Heart right ventricle (tissue), 16 donors: ENCODE measurements around the gene OR2T11. TPM values are rescaled to one million over a fixed set of nuclear protein-coding genes. Genes with fewer than 3 reads are reported as not detected.

ENCODE experiments used
- ATAC-seq, 8 donors: fragments of 200-7000 bp; cut with Tn5 transposase; one replicate each; pipeline ENCODE4 v1.9.1; 2020; ENCODE audit warnings: mild to moderate bottlenecking in 8 of 8, moderate library complexity in 8 of 8, moderate number of reproducible peaks in 1 of 8
- DNase-seq, 2 donors: peaks; one replicate each; pipeline ENCODE4 v3.0.0-alpha.2; 2020
- H3K27ac ChIP-seq, 10 donors: fragments of 200-600 bp; sonication (generic) in 2 of 10; one replicate each; pipeline versions ENCODE4 v1.5.0 to v1.8.0; 2020 to 2022; ENCODE audit warnings: mild to moderate bottlenecking in 3 of 10
- H3K27me3 ChIP-seq, 7 donors: fragments of 200-600 bp; one replicate each; pipeline ENCODE4 v1.8.0; 2021 to 2022; ENCODE audit warnings: mild to moderate bottlenecking in 2 of 7
- H3K36me3 ChIP-seq, 9 donors: fragments of 200-600 bp; sonication (generic) in 1 of 9; one replicate each; pipeline versions ENCODE4 v1.5.0 to v1.8.0; 2020 to 2022; ENCODE audit warnings: mild to moderate bottlenecking in 2 of 9
- H3K4me1 ChIP-seq, 9 donors: fragments of 200-600 bp; sonication (generic) in 1 of 9; one replicate each; pipeline versions ENCODE4 v1.5.0 to v1.8.0; 2020 to 2022; ENCODE audit warnings: mild to moderate bottlenecking in 4 of 9
- H3K4me3 ChIP-seq, 10 donors: fragments of 200-600 bp; sonication (generic) in 2 of 10; one replicate each; pipeline versions ENCODE4 v1.5.0 to v1.8.0; 2020 to 2022; ENCODE audit warnings: mild to moderate bottlenecking in 7 of 10, moderate library complexity in 2 of 10
- H3K9me3 ChIP-seq, 11 donors: fragments of 200-600 bp in 10 of 11; sonication (generic) in 2 of 11; one replicate each; pipeline versions ENCODE4 v1.5.0 to v1.8.0; 2013 to 2022; ENCODE audit warnings: mild to moderate bottlenecking in 2 of 11, control low read depth in 1 of 11, moderate library complexity in 1 of 11
- WGBS, 2 donors: extraction: QIAGEN DNeasy Blood & Tissue Kit; methylation state at CpG; one replicate each; pipeline ENCODE4 v1.1.7; 2013; ENCODE audit warnings: inconsistent platforms in 1 of 2; 5-methylcytosine and 5-hydroxymethylcytosine counted together
- intact Hi-C, 10 donors: fragments of 100-400 bp; cut with DNase I; formaldehyde crosslinking; loops; one replicate each; pipeline versions ENCODE4 v1.11.1 to v1.14.2; 2022
- polyA plus RNA-seq, 2 donors: library from polyadenylated mRNA; stranded (reverse); fragments of 200-250 nt; gene quantifications; one replicate each; pipeline ENCODE4 v1.2.3, GENCODE V29; 2013
- total RNA-seq, 10 donors: library from RNA; stranded (reverse); fragmentation: NEBNext Ultra II Directional in 3 of 10; extraction: Animal tissue kit (Norgen Biotek cat#: 25700) in 3 of 10; gene quantifications; one replicate each; pipeline versions ENCODE4 v1.2.1 to v1.2.4, GENCODE V29; 2021 to 2023
- TF ChIP-seq, protein P1 (sequence below), 9 donors: fragments of 200-600 bp; sonication (generic) in 2 of 9; IDR thresholded peaks; one replicate each; pipeline versions ENCODE4 v1.5.0 to v1.8.0; 2021 to 2022; ENCODE audit warnings: antibody characterized with exemption in 9 of 9, mild to moderate bottlenecking in 5 of 9, moderate library complexity in 1 of 9
- donor health status: Arrhythmogenic right ventricular cardiomyopathy.
- donor health status: ischemic (EF 13 %, LVEDD 7.1; RV severe dilation, severe dysfunction).
- donor health status: healthy with polysubstance abuse.
- donor health status: DM: no; HTN: yes; CAD: no.
- donor health status: DM: no; HTN: no; CAD: no.
- donor health status: ischemic (EF 25% LVEDD 6.9; RV normal size, moderate dysfunction).
- donor health status: ischemic (EF 25% LVEDD 5.7; RV mildly dilated, moderate dysfunction).
- donor health status: healthy.
- donor health status: DM: yes; HTN: yes; CAD: no.
- donor health status: Ischemic cardiomyopathy.
- donor health status: ischemic (EF 35%, LVEDD 5.7; RV mildly dilated, moderate dysfunction).
- donor health status: nonischemic (EF 11% LVEDD 7.7; RV severe dilation, severe dysfunction).
- donor health status: DM: yes; HTN: yes; CAD: no.
- donor health status: PGD.
- donor health status: ischemic (EF 29% LVEDD 5.4; RV normal size, mild dysfunction).
- donor health status: nonischemic (EF 23%, LVEDD 6.1; RV moderate dilation, normal function).

The OR2T11 gene
- total and polyA plus RNA-seq, 12 donors = not detected

DNA sequence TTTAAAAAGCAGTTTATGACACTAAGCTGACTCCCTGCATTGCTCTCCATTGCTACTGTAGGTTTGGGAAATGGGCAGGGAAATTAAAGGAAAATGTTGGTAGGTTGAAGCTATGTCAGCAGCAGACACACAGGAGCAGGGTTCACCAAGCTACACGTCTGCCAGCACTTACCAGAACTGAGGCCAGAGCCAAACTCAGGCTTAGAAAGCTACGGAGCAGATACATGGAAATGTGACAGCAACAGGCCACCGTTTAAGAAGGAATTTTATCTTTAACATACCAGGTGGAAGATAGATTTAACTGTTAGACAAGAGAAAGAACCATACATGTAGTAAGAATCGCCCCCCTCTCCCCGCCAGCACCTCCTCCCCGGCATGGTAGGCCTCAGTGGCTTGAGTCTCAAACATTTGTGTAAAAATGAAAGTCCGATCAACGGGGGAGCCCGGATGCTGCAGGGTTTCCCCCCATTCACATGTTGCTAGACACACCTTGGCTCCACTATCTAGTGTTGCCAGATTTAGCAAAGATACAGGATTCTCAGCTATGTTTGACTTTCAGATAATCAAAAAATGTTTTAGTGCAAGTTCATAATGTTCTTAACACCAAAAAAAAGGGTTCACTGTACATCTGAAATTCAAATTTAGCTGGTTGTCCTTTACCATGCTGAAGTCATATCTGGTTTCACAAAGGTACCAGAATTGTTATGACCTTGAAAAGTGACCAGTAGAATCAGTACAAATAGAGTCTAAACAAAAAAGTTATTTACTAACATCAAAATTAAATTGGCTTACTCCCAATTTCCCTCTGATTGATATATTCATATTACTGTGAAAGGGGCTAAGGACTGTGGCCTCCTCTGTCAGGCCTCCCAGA is 6.7 kb downstream of the OR2T11 start:
- H3K27ac ChIP-seq = no peak overlapping the region
- peaks cover 0 to under 1% (median 0%) of the 10 kb centered on the region in 7 donors for H3K27me3 ChIP-seq
- H3K4me3 ChIP-seq = no peak overlapping the region
- TF ChIP-seq, protein P1, sequence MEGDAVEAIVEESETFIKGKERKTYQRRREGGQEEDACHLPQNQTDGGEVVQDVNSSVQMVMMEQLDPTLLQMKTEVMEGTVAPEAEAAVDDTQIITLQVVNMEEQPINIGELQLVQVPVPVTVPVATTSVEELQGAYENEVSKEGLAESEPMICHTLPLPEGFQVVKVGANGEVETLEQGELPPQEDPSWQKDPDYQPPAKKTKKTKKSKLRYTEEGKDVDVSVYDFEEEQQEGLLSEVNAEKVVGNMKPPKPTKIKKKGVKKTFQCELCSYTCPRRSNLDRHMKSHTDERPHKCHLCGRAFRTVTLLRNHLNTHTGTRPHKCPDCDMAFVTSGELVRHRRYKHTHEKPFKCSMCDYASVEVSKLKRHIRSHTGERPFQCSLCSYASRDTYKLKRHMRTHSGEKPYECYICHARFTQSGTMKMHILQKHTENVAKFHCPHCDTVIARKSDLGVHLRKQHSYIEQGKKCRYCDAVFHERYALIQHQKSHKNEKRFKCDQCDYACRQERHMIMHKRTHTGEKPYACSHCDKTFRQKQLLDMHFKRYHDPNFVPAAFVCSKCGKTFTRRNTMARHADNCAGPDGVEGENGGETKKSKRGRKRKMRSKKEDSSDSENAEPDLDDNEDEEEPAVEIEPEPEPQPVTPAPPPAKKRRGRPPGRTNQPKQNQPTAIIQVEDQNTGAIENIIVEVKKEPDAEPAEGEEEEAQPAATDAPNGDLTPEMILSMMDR (IDR thresholded peaks at IDR 0.05) = no peak
- H3K4me1 ChIP-seq = no peaks in the 10 kb centered on the region
- no peaks in the 10 kb centered on the region for H3K9me3 ChIP-seq
- DNase-seq (no peak), ATAC-seq (no peak)
- 71 to 73% methylated on average over 9 of the region's 9 CpGs for WGBS, 2 donors
- intact Hi-C loops = no loop called here
- H3K36me3 ChIP-seq = no peaks in the 10 kb centered on the region

DNA sequence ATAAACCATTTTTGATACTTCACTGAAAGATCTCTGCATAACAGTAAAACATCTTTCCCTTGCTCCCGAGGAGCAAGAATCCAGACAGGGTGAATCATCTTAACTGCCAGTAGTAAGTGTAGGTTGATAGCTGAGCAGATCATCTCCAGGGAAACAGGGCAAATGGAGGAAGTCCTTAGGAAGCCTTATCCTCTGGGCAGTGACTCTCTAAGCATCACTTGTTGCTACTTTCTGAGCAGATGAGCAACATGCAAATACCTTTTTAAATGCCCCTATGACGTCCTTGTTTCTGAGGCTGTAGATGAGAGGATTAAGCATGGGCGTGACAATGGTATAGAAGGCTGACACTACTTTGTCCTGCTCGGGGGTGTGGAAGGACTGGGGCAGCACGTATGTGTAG is 8.9 kb downstream of the OR2T11 start:
- intact Hi-C loops = no loop called here
- WGBS, 2 donors = 66 to 72% methylated on average over 5 of the region's 5 CpGs

DNA sequence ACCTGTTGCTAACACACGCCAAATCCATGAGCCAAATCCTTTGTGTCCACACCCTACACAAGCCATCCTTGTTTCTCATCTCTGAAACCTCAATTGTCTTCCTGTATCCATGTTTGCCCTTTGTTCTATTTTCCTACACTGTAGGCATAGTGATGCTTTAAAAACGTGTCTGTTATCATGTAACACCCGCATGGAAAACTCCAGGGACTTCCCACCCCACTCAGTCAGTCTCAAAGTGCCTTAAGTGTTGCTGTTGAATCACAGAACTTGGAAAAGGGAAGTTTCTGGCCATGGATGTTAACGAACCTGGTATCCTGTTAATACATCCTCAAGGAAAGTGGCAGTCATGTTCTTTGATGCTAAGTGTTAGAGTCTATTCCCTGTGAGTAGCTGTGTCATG is 9.7 kb downstream of the OR2T11 start:
- ATAC-seq = no peak
- intact Hi-C loops = no loop called here
- no peak overlapping the region for H3K4me3 ChIP-seq
- DNase-seq = no peak
- 52 to 56% methylated on average over 4 of the region's 4 CpGs for WGBS, 2 donors
- H3K36me3 ChIP-seq = no peaks in the 10 kb centered on the region
- TF ChIP-seq, protein P1 (IDR thresholded peaks at IDR 0.05) = no peak
- no peaks in the 10 kb centered on the region for H3K4me1 ChIP-seq
- no peaks in the 10 kb centered on the region for H3K9me3 ChIP-seq
- H3K27me3 ChIP-seq = peaks cover 0 to 6% (median 0%) of the 10 kb centered on the region in 7 donors
- no peak overlapping the region for H3K27ac ChIP-seq

More for the DNA sequence above, 8.9 kb downstream of the OR2T11 start:
- ATAC-seq (no peak), DNase-seq (no peak)
- H3K27me3 ChIP-seq = peaks cover 0 to 6% (median 0%) of the 10 kb centered on the region in 7 donors
- H3K27ac ChIP-seq = no peak overlapping the region
- H3K4me1 ChIP-seq = no peaks in the 10 kb centered on the region
- H3K4me3 ChIP-seq = no peak overlapping the region
- H3K9me3 ChIP-seq = no peaks in the 10 kb centered on the region
- no peaks in the 10 kb centered on the region for H3K36me3 ChIP-seq
- TF ChIP-seq, protein P1 (IDR thresholded peaks at IDR 0.05) = no peak

DNA sequence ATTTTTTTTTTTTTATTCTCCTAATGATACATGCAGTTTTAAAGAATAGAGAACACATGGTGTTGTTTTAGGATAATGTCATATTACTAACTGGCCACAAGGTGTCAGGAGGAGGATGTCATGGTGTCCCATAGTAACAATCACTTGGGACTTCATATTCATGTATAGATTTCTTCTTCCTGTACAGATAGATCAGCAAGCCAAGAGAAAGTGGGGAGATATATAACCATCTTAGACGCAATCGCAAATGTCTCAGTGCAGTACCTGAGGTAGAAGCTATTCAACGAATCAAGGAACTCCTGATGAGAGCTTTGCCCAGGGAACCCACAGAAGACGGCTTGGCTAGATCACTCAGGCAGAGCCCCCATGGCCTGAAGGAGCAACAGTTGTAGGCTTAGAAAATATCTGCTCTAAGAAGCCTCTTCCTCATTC is 12.3 kb downstream of the OR2T11 start:
- TF ChIP-seq, protein P1 (IDR thresholded peaks at IDR 0.05) = peak in 8 of 9 donors; percentile 21 to 65 (median 42)
- ATAC-seq (peak in 1 of 8 donors; percentile 41), DNase-seq (no peak)
- H3K27me3 ChIP-seq = peaks cover 0 to 6% (median 0%) of the 10 kb centered on the region in 7 donors
- H3K4me1 ChIP-seq = no peaks in the 10 kb centered on the region
- no peaks in the 10 kb centered on the region for H3K9me3 ChIP-seq
- intact Hi-C loops = loop anchor here in 6 of 10 donors (2.0 to 5.0 kb wide), 2 partner anchors 184 to 185 kb away; no protein-coding TSS in a partner anchor
- no peak overlapping the region for H3K4me3 ChIP-seq
- WGBS, 2 donors = 52 to 67% methylated on average over 4 of the region's 4 CpGs
- H3K27ac ChIP-seq = no peak overlapping the region
- no peaks in the 10 kb centered on the region for H3K36me3 ChIP-seq
